GM20000 (cell line): ENCODE measurements around the gene LRRIQ1.

Experiments used
- DNase-seq: peaks from one replicate; pipeline ENCODE4 v3.0.0; 2012; ENCODE audit warnings: low spot score
- CTCF ChIP-seq: IDR thresholded peaks from 2 replicates; pipeline ENCODE4 v1.5.1; 2012; ENCODE audit warnings: mild to moderate bottlenecking, control low read depth; ENCODE audit errors: extremely low read depth, missing control alignments

The LRRIQ1 gene

GRCh38 chr12:85280984-85281630 lies 245.0 kb downstream of the LRRIQ1 start:
- DNase-seq = no peak
- no peak for TF ChIP-seq CTCF

- TF ChIP-seq CTCF = no peak
- DNase-seq = no peak
Measured at GRCh38 chr12:85281636-85282312, 245.6 kb downstream of the LRRIQ1 start.

DNA sequence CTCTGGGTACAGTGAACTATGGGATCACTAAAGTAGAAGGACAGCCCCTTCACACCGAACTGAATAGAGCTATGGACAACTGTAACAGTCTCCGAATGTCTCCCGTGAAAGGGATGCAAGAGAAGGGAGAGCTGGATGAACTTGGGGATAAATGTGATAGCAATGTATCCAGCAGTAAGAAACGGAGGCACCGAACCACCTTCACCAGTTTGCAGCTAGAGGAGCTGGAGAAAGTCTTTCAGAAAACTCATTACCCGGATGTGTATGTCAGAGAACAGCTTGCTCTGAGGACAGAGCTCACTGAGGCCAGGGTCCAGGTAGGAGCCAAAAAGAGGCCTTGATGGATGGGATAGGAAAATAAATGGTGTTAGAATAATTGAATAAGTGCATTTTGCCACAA lies 247.4 kb downstream of the LRRIQ1 start:
- no peak for DNase-seq
- no peak for TF ChIP-seq CTCF
